Stimulated activated CD8-positive, alpha-beta memory T cell treated with anti-CD3 and anti-CD28 coated beads, Interleukin-12 subunit alpha, Interleukin-12 subunit beta, amount 100 ng/mL, for 1 hour (primary cell): ENCODE measurements around the gene RABEP2.
"Not testable (repeated sequence)": the region's sequence is repeated elsewhere in the genome, so short reads cannot be mapped to it uniquely, and the experiment has no call there.

Experiments used
- DNase-seq: peaks from one replicate; pipeline ENCODE4 v3.0.0-alpha.2; 2020; ENCODE audit warnings: low read depth

RABEP2 gene

DNA sequence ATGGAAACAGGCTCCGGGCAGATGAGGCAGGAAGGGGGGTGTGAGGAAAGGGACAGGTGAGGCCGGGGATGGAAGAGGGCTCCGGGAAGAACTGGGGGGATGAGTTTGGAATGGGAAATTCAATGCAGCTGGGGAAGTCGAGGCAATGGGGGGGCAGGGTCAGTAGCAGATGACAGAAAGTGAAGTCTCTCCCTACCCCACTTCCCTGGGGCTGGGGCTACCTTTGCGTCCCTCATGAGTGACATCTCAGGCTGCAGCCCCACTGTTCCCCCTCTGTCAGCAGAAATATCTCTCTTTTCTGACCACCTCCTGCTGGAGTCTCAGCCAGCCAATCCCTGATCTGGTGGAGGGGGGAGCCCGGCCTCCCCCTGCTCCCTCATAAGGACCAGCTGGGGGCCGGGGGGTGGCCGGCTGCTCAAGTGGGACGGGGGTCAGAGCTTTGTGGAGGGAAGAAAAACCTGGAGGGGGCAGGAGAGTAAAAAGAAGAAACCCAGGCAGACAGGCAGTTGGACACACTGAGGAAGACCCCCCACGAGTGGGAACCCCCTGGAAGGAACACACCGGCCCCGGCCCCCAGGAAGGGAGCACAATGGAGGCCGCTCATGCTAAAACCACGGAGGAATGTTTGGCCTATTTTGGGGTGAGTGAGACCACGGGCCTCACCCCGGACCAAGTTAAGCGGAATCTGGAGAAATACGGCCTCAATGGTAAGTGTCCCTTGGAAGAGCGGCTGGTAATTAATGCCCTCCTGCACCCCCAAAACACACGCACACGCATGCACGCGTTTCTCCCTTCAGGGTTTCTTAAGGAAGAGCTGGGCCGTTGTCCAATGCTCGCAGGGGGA is 46.7 kb downstream of the RABEP2 start, which contains the start of gene ATP2A1:
Gene ATP2A1, plus strand, starts transcription at position 406 of the 844 bp plus-strand sequence. Its CDS starts 184 bp downstream, at position 590.
- DNase-seq = no peak

DNA sequence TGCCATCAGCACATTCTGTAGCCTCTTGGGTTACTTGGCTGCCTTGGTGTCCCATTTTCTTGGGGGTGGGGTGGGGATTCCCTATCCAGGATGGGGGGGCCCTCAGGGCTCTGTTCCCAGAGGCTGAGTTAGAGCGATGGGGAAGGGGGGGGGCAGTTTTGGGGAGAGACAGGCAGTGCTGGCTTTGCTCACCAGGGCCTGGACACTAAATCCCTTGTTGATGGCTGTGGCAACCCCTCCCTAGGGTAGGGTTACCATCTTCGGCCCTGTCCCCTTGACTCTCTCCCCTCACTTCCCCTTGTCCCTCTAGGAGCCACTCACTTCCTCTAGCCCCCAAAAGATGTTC is 47.4 kb downstream of the RABEP2 start:
- no peak for DNase-seq

DNA sequence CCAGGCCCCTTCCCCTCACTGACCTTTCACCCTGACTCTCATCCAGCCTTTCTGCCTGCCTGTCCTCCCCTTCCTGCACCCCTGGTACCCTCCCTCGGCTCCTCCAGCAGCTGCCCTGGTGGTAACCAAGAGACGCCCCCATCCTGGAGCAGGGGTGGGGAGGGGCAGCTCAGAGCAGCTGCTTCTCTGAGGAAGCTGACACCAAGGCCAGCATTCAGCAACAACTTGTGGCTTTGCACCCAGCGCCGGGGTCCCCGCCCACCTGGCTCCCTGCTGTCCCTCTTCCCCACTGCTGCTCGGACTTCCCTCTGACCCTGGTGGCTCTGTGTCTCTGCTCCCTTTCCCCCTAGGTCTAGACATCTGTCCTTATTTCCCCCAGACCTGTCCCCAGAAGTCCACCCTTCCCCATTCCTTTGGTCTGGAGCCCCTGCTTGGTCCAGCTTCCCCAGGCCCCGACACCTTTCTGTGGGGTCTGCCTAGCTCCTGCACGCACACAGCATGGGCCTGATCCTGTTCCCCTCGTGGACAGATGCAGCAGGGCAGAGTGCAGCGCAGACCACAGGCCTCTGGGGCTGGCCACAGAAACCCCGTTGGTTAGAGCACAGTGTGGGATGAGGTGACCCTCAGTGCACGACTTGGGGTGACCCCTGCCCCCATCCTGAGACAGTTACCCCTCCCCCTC is 47.9 kb downstream of the RABEP2 start:
- DNase-seq = no peak

DNA sequence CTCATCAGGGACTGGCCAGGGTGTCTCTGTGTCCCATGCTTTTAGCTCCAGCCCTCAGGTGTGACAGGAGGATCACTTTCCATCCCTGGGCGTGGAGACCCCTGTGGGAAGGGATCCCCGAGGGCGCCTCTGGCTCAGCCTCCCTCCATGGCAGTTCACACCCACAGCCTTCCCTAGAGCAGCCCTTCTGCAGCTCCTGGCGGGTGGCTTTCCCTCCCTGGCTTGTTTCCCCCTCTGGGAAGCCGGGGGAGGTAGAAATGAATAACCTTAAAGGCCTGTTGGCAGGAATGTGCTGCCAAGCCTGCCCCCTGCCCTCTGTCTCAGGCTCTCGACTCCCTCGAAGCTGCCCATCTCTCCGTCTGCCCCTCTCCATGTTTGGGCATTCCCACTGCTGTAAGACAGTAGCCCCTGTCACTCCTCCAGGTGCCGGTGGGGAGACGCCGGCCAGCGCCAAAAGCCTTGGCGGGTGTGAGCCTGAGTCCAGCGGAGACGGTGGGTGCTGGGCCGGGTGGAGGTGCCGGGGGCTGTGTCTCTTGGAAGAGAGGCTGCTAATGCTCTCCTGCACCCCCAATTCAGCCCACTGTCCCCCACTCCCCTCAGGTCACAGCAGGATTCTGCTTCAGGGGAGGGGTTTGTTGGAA is 48.9 kb downstream of the RABEP2 start:
- no peak for DNase-seq

DNA sequence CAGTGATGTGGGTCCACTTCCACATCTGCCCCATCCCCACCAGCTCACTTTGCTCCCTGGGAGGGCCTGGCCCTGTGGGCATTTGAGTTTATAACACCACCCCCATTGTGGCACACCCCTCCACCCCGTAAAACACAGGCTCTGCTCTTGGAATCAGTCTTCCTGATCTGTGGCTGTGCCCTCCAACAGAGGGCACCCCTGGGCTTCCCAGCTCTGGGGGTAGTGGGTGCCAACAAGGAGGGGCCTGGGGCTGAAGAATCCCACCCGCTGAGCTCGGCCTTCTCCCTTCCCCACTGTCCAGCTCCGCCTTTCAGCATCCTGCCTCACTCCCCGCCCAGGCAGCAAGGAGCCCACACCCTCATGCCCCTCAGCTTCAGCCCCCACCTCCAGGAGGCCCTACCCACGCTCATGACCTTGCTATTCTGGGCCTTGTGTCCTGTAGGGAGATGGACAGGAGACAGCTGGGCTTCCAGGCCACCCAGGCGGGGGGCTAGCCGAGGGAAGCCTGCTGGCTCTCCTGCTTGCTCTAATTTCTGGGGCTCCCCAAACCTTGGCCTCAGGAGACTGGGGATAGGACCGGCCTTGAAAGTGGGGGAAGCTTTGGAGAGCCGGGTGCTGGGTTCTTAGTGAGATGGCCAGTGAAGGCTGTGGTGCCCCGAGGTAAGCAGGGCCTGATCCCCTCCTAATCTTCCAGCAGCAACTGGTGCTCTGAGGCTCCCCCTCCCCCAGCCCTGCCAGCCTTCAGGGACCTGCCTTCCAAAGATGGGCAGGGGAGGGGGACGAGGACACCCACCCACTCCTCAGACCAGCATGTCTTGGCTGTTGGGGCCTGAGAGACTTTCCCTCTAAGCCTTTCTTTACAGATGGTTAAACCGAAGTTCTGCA is 49.7 kb downstream of the RABEP2 start:
- no peak for DNase-seq

DNA sequence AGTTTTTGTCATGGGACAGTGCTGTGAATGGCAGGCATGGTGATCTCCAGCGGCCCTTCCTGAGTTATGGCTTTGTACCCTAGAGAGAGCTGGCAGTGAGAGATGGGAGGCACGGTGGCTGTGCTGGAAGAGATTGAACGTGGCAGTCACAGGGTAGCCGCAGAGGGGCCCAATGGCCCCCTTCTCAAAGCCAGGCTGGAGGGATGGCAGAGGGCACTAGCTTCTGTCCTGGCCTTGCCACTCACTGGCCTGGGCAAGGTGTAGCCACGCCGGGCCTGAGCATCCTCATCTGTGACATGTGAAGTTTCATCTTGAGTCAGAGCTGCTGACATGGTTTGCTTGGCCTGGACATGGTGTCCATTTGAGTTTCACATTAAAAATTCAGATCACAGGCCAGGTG is 50.6 kb downstream of the RABEP2 start:
- DNase-seq = no peak

DNA sequence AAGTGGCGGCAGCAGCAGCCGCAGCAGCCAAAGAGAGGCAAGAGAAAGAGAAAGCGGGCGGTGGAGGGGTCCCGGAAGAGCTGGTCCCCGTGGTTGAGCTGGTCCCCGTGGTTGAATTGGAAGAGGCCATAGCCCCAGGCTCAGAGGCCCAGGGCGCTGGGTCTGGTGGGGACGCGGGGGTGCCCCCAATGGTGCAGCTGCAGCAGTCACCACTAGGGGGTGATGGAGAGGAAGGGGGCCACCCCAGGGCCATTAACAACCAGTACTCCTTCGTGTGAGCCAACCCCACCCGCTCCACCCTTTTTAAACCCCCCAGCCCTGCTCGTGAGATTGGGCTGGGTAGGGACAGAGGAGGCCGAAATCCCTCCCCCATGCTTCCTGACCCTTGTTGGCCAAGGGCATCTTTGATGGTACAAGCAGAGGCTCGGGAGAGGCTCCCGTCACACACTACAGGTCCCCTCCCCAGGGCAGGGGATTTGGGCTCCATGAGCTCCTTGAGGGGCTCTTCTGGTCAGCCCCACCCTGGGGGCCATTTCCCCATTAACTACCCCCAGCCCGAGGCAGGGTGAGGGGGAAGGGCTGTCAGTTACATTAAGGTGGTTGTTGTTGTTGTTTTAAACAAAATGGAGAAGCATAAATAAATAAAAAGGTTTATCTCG is 51.4 kb downstream of the RABEP2 start:
- DNase-seq = peak; percentile 30

DNA sequence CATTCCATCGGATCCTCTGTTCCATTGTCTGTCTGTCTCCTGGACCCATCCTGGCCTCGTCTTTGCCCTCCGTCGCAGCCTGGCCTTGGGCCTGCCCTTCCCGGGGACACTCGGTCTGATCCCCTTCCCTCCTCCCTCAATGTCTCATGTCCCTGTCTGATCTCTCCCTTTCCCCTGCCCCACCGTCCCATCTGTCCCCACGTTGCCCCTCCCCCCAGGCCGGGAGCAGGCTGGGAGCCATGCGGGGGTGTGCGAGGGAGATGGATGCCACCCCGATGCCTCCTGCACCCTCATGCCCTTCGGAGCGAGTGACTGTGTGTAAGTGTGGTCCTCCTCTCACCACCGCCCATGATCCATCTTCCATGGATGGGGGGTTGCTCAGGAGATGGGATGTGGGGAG is 52.1 kb downstream of the RABEP2 start:
- DNase-seq = no peak

DNA sequence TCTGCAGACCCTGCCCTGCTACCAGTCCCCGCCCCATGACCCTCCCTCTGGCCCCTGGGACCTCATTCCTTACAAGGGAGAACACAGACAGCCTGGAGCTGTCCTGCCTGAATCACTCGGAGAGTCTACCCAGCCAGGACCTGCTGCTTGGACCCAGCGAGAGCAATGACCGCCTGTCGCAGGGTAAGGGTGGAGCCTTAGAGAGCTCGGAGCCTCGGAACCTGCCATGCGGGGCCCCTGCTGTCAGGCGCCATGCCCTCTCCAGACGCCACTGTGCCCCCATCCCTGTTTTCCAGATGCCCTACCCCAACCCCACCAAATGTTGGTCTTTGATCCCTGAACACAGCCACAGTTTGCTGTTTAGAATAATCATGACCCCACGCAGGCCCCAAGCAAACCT is 55.8 kb downstream of the RABEP2 start:
- no peak for DNase-seq

DNA sequence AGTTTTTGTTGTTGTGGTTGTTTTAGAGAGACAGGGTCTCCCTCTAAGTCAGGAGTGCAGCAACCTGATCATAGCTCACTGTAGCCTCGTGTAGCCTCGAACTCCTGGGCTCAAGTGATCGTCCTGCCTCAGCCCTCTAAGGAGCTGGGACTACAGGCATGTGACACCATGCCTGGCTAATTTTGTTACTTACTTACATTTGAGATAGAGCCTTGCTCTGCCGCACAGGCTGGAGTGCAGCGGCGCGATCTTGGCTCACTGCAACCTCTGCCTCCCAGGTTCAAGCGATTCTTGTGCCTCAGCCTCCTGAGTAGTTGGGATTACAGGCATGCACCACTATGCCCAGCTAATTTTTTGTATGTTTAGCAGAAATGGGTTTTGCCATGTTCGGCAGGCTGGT is 57.4 kb downstream of the RABEP2 start:
- not testable (repeated sequence) for DNase-seq

DNA sequence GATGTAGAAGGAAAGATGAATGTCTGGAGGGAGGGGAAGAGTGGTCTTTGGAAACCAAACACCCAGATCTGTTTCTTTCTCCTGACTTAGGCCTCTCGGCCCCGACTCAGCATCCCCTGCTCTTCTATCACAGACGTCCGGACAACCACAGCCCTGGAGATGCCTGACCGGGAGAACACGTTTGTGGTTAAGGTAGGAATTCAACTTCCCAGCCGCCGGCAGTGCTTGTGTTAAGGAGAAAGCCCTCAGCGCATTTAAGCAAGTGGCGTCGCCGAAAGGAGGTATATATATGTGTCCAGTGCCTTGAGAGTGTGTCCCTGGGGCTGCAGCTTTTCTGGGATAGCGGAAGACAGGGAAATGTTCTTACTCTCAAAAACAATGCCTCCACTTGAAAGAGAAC is 57.8 kb downstream of the RABEP2 start:
- DNase-seq = no peak

DNA sequence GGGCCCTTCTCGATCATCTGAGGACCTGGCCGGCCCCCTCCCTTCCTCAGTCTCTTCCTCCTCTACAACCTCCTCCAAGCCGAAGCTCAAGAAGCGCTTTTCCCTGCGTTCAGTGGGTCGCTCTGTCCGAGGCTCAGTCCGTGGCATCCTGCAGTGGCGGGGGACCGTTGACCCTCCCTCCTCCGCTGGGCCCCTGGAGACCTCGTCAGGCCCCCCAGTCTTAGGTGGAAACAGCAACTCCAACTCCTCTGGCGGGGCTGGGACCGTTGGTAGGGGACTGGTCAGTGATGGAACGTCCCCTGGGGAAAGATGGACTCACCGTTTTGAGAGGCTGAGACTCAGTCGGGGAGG is 58.6 kb downstream of the RABEP2 start:
- DNase-seq = no peak

DNA sequence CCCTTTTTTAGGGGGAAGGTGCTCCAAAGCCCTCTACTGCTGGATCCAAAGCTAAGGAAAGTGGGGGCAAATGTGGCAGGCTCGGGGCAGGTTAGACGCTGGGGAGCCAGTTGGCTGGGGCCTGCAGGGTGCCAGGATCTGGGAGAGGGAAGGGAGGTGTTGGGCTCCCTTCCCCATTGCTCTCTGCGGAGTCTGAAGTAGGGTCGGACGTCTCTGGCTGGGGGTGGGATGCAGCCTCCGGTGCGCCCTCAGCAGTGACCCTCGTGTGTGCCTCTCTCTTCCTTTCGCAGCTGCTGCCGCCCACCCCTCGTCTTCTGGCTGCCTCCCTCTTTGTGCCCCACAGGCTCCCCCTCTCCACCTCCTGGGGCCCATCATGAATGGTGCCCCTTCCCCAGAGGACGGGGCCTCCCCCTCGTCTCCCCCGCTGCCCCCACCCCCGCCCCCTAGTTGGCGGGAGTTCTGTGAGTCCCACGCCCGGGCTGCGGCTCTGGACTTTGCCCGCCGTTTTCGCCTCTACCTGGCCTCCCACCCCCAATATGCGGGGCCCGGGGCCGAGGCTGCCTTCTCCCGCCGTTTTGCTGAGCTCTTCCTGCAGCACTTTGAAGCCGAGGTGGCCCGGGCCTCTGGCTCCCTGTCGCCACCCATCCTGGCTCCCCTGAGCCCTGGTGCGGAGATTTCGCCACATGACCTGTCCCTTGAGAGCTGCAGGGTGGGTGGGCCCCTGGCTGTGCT is 59.1 kb downstream of the RABEP2 start:
- no peak for DNase-seq

DNA sequence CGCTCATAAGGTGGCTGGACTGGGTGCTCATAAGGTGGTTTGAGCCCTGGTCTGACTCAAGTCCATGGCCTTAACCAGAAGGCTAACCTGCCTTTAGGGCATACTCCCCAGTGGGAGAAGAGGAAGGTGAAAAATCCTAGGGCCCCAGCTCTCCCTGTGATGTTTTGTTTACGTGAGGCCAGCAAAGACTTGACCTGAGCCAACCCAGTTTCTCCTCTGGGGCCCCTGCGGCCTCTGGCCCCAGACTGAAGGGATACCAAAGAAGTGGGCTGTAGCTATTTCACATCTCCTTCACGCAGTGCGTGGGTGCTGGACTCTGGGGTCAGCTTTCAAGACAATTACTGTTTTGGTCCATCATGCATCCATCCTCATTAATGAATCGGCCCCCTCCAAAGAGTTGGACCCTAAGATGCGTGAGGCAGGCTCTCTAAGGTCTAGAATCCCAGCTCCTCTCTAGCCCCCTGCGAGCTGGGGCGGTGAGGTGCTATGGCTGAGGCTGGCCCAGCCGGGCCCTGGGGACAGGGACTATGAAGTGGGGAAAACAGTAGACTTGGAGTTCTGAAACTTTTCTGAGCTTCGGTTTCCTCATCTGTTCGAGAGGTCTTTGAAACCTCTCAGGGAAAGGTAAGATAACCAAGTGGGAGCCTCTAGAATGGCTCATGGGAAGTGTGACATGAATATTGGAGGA is 59.9 kb downstream of the RABEP2 start:
- no peak for DNase-seq

DNA sequence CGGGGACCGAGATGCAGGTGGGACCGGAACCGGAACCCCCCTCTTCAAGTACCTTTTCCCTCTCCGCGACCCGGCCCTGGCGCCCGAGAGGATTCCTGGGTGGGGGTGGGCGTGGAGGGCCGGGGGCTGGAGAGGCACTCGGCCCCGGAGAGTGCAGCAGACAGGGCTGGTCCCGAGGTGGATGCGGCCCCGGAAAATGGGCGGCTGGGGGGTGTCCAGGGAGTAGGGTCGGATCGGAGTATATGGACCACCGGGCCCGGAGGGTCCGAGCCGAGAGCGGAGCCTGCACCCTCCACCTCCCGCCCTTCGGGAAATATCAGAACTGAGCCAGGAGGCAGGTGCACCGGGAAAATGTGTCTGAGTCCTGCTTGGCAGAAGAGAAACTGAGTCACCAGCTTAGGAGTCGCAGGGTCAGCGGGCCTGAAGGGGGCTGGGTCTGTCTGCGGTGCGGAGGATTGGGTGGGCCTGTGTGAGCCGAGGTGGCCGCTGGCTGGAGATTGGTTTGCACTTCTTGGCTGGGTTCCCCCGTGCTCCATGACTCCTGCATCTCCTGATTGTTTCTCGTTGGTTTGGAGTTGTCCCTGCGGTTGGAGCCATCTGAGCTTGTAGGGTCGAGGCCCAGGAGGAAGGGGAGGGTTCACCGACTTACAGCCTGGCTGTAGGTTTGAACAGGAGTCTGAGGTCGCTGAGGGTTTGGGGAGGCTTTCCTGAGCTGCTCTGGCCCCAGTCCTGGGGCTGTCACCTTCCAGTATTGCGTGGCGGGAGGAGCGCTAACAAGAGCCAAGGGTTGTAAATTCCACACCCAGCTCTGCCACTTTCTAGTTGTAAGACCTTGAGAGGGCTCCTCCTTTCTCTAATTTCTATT is 60.9 kb downstream of the RABEP2 start:
- no peak for DNase-seq

DNA sequence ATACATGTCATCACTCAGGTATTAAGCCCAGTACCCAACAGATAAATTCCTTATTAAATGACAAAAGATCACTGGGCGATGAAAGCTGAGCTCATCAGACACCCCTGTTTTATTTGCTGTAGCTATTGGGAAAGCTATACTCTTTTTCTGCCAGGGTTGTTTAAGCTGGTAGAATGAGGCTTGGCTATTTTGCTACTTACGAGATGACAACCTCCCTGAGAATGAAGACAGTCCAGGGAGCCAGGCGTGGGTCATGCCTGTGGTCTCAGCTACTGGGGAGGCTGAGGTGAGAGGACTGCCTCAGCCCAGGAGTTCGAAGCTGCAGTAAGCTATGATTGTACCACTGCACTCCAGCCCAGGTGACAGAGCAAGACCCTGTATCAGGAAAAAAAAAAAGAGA is 65.7 kb downstream of the RABEP2 start:
- DNase-seq = no peak

DNA sequence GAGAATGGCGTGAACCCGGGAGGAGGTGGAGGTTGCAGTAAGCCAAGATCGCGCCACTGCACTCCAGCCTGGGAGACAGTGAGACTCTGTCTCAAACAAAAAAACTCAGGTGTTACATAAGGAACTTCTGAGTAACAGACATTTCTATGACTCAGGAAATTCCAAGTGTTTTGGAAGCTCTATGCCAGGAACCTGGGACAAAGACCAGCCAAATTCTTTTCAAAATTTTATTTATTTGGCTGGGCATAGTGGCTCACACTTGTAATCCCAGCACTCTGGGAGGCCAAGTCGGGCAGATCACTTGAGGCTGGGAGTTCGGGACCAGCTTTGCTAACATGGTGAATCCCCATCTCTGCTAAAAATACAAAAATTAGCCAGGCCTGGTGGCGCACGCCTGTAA is 66.6 kb downstream of the RABEP2 start:
- DNase-seq = no peak
